ENCODE data around the gene SPPL3.

Gene SPPL3

DNA sequence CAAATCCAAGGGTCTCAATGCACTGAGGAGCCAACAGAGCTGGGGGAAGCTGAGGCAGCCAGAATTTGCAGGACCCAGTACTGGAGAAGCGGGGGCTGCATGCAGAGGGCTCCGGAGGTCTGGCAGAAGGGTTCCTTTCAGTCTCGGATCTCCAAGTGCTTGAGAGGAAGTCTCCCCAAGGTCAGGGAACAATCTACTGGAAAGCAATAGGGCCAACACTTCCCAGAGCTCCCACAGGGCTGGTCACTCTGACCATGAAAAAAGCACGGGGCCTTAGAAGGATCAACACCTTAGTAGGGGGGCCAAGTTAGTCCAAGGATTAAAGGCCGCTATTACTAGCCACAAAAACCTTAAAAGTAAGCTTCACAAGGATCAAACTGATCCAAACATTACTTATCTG lies 31.7 kb downstream of the SPPL3 start:
- no peak for DNase-seq

- DNase-seq: no peak
Observed at GRCh38 chr12:120870415-120870814, 33.7 kb downstream of the SPPL3 start.

DNA sequence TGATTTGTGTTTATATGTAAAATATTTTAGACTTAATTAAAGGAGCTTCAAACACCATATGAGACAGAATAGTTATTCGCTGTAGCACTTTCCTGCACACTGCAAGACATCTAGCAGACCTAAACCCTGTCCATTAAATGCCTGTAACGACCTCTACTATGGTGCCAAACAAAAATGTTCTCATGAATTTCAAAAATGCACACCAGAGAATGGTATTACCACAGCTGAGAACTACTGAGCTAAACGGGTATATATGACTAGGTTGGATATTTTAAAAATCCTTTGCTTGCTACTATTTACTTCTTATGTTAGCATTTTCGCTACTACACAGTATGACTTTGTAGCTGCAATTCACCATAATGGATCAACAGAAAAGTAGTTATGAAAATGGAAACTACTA lies 34.8 kb downstream of the SPPL3 start:
- DNase-seq: no peak

GRCh38 chr12:120866108-120866507 lies 38.0 kb downstream of the SPPL3 start:
- no peak for DNase-seq

GRCh38 chr12:120865098-120865497 lies 39.1 kb downstream of the SPPL3 start:
- DNase-seq: no peak

- DNase-seq: no peak
Observed at GRCh38 chr12:120862664-120863063, 41.5 kb downstream of the SPPL3 start.

- no peak for DNase-seq
Observed at GRCh38 chr12:120861074-120861795, 42.9 kb downstream of the SPPL3 start.

GRCh38 chr12:120858306-120859088 lies 45.7 kb downstream of the SPPL3 start:
- DNase-seq: no peak

- no peak for DNase-seq
Observed at GRCh38 chr12:120856980-120857379, 47.2 kb downstream of the SPPL3 start.

- no peak for DNase-seq
Observed at GRCh38 chr12:120855823-120856588, 48.2 kb downstream of the SPPL3 start.

DNA sequence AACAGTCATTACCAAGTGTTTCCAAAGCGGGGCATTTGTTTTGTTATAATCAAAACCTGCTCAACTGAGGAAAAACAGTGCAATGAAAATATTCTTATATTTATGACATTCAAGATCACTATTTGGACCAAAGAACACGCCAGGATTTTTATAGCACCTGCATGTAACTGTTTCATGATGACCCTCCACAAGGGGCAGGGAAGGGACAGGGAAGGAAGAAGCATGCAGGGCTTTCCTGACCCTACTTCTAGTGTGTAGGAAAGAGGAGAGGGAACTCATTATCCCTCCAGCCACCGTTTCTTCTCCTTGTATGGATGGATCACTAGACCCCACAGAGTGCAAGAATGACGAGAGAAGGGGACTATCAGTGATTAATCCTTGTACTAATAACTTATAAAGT lies 49.4 kb downstream of the SPPL3 start:
- DNase-seq: no peak

- DNase-seq: no peak
Observed at GRCh38 chr12:120853188-120853587, 51.0 kb downstream of the SPPL3 start.

- no peak for DNase-seq
Observed at GRCh38 chr12:120851944-120852343, 52.2 kb downstream of the SPPL3 start.

- DNase-seq: no peak
Observed at GRCh38 chr12:120851444-120851843, 52.7 kb downstream of the SPPL3 start.

GRCh38 chr12:120849765-120850164 lies 54.4 kb downstream of the SPPL3 start:
- DNase-seq: no peak

DNA sequence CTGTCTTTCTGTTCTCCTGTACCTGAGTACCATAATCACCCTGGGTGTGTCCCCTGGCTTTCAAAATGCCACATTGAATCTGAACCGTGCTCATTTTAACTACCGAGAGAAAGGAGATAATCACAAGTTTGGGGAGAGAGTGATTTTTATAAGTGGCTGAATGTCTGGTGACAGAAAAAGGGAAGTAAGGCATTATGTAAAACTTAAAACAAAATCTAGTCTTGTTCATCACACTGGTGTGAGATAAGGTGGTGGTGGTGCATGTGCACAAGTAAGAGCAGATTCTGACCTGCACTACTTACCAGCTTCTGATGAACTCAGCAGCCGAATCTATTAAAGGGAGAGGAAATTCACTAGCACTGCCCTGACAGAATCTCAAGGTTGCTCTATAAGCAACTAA lies 56.3 kb downstream of the SPPL3 start:
- no peak for DNase-seq

GRCh38 chr12:120847392-120847791 lies 56.8 kb downstream of the SPPL3 start:
- DNase-seq: no peak

DNA sequence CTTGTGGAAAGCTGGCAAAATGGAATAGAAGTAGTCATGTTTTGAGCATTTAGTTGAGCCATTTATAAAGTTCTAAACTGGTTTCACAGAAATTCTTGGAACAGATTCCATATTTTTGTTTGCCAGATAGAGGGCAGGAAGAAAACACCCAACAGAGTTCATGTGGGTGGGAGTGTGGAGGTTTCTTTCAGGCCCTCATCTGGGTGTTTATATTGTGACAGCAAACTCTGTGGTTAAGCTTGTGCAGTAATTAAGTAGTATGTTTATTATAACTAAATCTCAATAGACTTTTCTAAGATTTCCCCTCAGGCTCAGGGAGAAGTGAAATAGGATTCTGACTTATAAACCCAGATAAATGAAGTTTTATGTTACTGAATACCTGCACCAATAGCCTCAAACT lies 57.4 kb downstream of the SPPL3 start:
- no peak for DNase-seq

DNA sequence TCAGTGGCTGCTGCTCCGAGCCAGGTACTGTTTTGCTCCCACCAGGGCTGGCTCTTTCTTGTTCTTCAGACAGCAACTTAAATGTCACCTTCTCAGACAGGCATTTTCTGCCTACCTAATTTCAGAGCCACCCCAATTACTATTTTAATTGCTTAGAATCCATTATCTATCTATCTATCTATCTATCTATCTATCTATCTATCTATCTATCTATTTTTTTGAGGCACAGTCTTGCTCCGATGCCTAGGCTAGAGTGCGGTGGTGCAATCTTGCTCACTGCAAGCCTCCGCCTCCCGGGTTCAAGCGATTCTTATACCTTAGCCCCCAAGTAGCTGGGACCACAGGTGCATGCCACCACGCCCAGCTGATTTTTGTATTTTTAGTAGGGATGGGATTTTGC lies 58.5 kb downstream of the SPPL3 start:
- DNase-seq: no peak

DNA sequence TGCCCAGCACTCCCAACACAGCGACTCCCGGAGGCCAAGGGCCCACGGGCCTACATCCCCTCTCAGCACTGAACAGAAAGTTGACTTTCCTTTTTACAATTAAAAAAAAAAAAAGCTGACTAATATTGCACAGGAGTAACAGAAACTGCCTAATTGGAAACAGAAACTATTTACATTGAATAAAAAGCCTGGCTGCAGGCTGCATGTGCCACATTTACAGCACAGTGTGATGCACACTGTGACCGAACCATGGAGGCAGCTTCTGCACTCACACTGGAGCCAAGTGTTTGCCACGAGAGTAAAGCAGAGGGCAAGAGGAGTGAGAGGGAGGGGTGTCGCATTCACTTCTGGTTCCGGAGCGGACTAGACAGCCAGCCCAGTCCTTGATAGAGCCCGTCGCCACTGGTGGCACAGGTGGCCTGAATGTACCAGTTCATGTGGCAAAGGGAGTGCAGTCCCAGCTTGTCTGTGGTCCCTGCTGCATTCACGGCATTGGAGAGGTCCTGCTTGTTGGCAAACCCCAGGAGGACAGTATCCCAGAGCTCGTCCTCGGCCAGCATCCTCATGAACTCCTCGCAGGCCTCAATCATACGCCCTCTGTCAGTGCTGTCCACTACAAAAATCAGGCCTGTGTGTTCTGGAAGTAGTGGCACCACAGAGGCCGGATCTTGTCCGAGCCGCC lies 59.2 kb downstream of the SPPL3 start:
- DNase-seq: no peak

GRCh38 chr12:120844297-120844696 lies 59.9 kb downstream of the SPPL3 start:
- DNase-seq: no peak

- no peak for DNase-seq
Observed at GRCh38 chr12:120843472-120843871, 60.7 kb downstream of the SPPL3 start.

- DNase-seq: no peak
Observed at GRCh38 chr12:120842595-120842994, 61.6 kb downstream of the SPPL3 start.

Data from COR-L47 (cell line).